HepG2 (cell line): ENCODE data around the gene PRKCZ. TPM values are rescaled to one million over a fixed set of nuclear protein-coding genes. Genes with fewer than 3 reads are reported as not detected.

Experiments used
- ATAC-seq: fragments of 200-7000 bp; cut with Tn5 transposase; 3 replicates; pipeline ENCODE4 v1.9.1; 2020; ENCODE audit warnings: mild to moderate bottlenecking, moderate library complexity
- BruUV-seq: library from RNA; stranded (reverse); fragments of 400-500 nt; replicated peaks from 2 replicates; lab custom pipeline; 2021; lab: Mats Ljungman, UMichigan
- CTCF ChIA-PET: fragments of 300-600 bp; formaldehyde crosslinking; extraction: SDS; loops from one replicate; lab custom pipeline; 2021; ENCODE audit warnings: low total read pairs, inconsistent platforms, low intra/inter-chr PET ratio; lab: Yijun Ruan, JAX
- POLR2A ChIA-PET: fragments of 350-600 bp; sonication (Branson Sonifier 250); formaldehyde crosslinking; loops from one replicate; lab custom pipeline; 2020; ENCODE audit warnings: antibody characterized with exemption, inconsistent platforms; lab: Yijun Ruan, JAX
- DNase-seq: peaks from one replicate; pipeline ENCODE4 v3.0.0-alpha.2; 2015; ENCODE audit warnings: low spot score
- FAIRE-seq: peaks from 3 replicates; lab custom pipeline; 2011; peaks lifted over from hg19 to GRCh38; lab: Jason Lieb, UNC
- H2AFZ ChIP-seq: one replicate; pipeline ENCODE4 v1.6.1; 2011; ENCODE audit warnings: low read length, inconsistent platforms
- H3K27ac ChIP-seq: fragments of 300-600 bp; 3 replicates; pipeline ENCODE4 v1.8.0; 2011; ENCODE audit warnings: mixed run types, mild to moderate bottlenecking, mixed read lengths, low read length, inconsistent platforms; ENCODE audit not compliant: insufficient read depth; ENCODE audit errors: extremely low read length
- H3K27me3 ChIP-seq, 2 experiments: fragments of 200-600 bp in 1 of 2; 2 replicates in 1 of 2; 3 replicates in 1 of 2; pipeline versions ENCODE4 v1.6.0 to v1.8.0; 2011; ENCODE audit warnings: low read length in 2 of 2, mild to moderate bottlenecking in 2 of 2, moderate library complexity in 2 of 2, inconsistent platforms in 1 of 2; ENCODE audit not compliant: insufficient read depth in 2 of 2, control insufficient read depth in 1 of 2
- H3K36me3 ChIP-seq, 2 experiments: fragments of 200-600 bp in 1 of 2; replicated peaks in 1 of 2; 2 replicates in 1 of 2; 3 replicates in 1 of 2; pipeline versions ENCODE4 v1.5.1 to v1.8.0; 2011; ENCODE audit warnings: low read length in 2 of 2, inconsistent platforms in 1 of 2; ENCODE audit not compliant: insufficient read depth in 2 of 2, control insufficient read depth in 1 of 2
- H3K4me1 ChIP-seq: 2 replicates; pipeline ENCODE4 v1.5.1; 2012; ENCODE audit warnings: low read length, inconsistent platforms; ENCODE audit not compliant: insufficient read depth
- H3K4me2 ChIP-seq: 2 replicates; pipeline ENCODE4 v1.6.0; 2011; ENCODE audit warnings: low read depth, low read length, inconsistent platforms
- H3K4me3 ChIP-seq, 3 experiments: fragments of 200-600 bp in 1 of 3; sonication (generic), shearing (Covaris generic) in 1 of 3; replicated peaks in 1 of 3; 2 replicates each; pipeline ENCODE4 v1.5.1; 2011 to 2016; ENCODE audit warnings: low read length in 3 of 3, inconsistent platforms in 2 of 3, low read depth in 2 of 3, mild to moderate bottlenecking in 2 of 3, control low read depth in 1 of 3, mixed read lengths in 1 of 3; ENCODE audit not compliant: insufficient read depth in 1 of 3
- H3K79me2 ChIP-seq: one replicate; pipeline ENCODE4 v1.6.1; 2011; ENCODE audit warnings: low read length, inconsistent platforms; ENCODE audit not compliant: insufficient read depth
- H3K9ac ChIP-seq: 2 replicates; pipeline ENCODE4 v1.6.0; 2011; ENCODE audit warnings: mild to moderate bottlenecking, low read depth, low read length, inconsistent platforms; ENCODE audit not compliant: insufficient read depth
- H3K9me3 ChIP-seq: 2 replicates; pipeline ENCODE4 v1.5.1; 2012; ENCODE audit warnings: mild to moderate bottlenecking, low read length
- H4K20me1 ChIP-seq: 2 replicates; pipeline ENCODE4 v1.6.0; 2011; ENCODE audit warnings: inconsistent platforms, mild to moderate bottlenecking, low read length, moderate library complexity; ENCODE audit not compliant: insufficient read depth
- ETS1 ChIP-seq: sonication (generic); formaldehyde crosslinking; IDR thresholded peaks from 2 replicates; pipeline ENCODE4 v1.4.0; 2020; ENCODE audit warnings: missing genetic modification reagents
- KDM3A ChIP-seq: IDR thresholded peaks from 2 replicates; pipeline ENCODE4 v1.6.1; 2018; ENCODE audit warnings: low read depth, missing compliant biosample characterization
- MED13 ChIP-seq: sonication (generic); formaldehyde crosslinking; IDR thresholded peaks from 2 replicates; pipeline ENCODE4 v1.5.0; 2020; ENCODE audit warnings: missing genetic modification reagents
- MLXIP ChIP-seq: sonication (generic); formaldehyde crosslinking; IDR thresholded peaks from 2 replicates; pipeline ENCODE4 v1.9.0; 2021; ENCODE audit warnings: missing genetic modification reagents, borderline replicate concordance
- NFATC3 ChIP-seq: sonication (generic); formaldehyde crosslinking; IDR thresholded peaks from 2 replicates; pipeline ENCODE4 v1.5.1; 2020; ENCODE audit warnings: mild to moderate bottlenecking, missing genetic modification reagents
- SIN3B ChIP-seq: fragments of 150-350 bp; IDR thresholded peaks from 2 replicates; pipeline ENCODE4 v1.6.1; 2014; ENCODE audit warnings: low read length
- SKI ChIP-seq: fragments of 450-650 bp; IDR thresholded peaks from one replicate; pipeline ENCODE4 v1.6.1; 2018; ENCODE audit warnings: mild to moderate bottlenecking; ENCODE audit not compliant: partially characterized antibody
- ZBTB26 ChIP-seq: IDR thresholded peaks from 2 replicates; pipeline ENCODE4 v1.6.1; 2016; ENCODE audit warnings: missing compliant biosample characterization, missing genetic modification reagents, borderline replicate concordance
- ZBTB7A ChIP-seq: sonication (generic); formaldehyde crosslinking; IDR thresholded peaks from 2 replicates; pipeline ENCODE4 v1.8.0; 2022; ENCODE audit warnings: mild to moderate bottlenecking, missing genetic modification reagents
- ZFP1 ChIP-seq: IDR thresholded peaks from 2 replicates; pipeline ENCODE4 v1.6.1; 2016
- ZNF639 ChIP-seq: conservative IDR thresholded peaks from 2 replicates; pipeline ENCODE4 v1.6.1; 2018; ENCODE audit warnings: missing genetic modification reagents
- WGBS: methylation state at CpG from one replicate; pipeline ENCODE4 v1.1.6; 2017; ENCODE audit warnings: low lambda C conversion rate; 5-methylcytosine and 5-hydroxymethylcytosine counted together
- in situ Hi-C: cut with HindIII; loops from 2 replicates; pipeline ENCODE4 v1.10.0; 2017; ENCODE audit warnings: low pct_unique_long_range_greater_than_20kb; ENCODE audit not compliant: extremely low pct_ligation_motif_present
- intact Hi-C: fragments of 100-400 bp; cut with micrococcal nuclease; formaldehyde crosslinking; loops from one replicate; pipeline ENCODE4 v1.10.0; 2022; ENCODE audit not compliant: unreplicated experiment
- polyA plus RNA-seq, 8 experiments: library from polyadenylated mRNA; depleted of rRNA in 3 of 8; stranded (reverse) in 7 of 8; unstranded in 1 of 8; fragments of >200 nt; fragmentation: Illumina TruSeq in 4 of 8; extraction: Trizol in 4 of 8; gene quantifications; 2 replicates each; pipeline versions ENCODE4 v1.2.1 to v1.2.3, GENCODE V29; 2011 to 2016; ENCODE audit warnings: low read depth in 4 of 8, missing spikeins in 1 of 8, mixed read lengths in 1 of 8; ENCODE audit not compliant: insufficient read depth in 1 of 8
- total RNA-seq, 5 experiments: library from RNA; depleted of rRNA; stranded (reverse); fragments of >200 nt; fragmentation: Illumina TruSeq; extraction: Trizol; gene quantifications; 2 replicates each; pipeline ENCODE4 v1.2.3, GENCODE V29; 2016; ENCODE audit warnings: low read depth in 1 of 5
- TF ChIP-seq, protein P1 (sequence below): sonication (generic); formaldehyde crosslinking; IDR thresholded peaks from 2 replicates; pipeline ENCODE4 v1.5.0; 2020; ENCODE audit warnings: mild to moderate bottlenecking, missing genetic modification reagents

Gene PRKCZ
- total and polyA plus RNA-seq, 2 of the 13 experiments (the other 11 are each of a cell fraction or from before 2014, with no cell fraction given) = 34.7 to 85.2 TPM

DNA sequence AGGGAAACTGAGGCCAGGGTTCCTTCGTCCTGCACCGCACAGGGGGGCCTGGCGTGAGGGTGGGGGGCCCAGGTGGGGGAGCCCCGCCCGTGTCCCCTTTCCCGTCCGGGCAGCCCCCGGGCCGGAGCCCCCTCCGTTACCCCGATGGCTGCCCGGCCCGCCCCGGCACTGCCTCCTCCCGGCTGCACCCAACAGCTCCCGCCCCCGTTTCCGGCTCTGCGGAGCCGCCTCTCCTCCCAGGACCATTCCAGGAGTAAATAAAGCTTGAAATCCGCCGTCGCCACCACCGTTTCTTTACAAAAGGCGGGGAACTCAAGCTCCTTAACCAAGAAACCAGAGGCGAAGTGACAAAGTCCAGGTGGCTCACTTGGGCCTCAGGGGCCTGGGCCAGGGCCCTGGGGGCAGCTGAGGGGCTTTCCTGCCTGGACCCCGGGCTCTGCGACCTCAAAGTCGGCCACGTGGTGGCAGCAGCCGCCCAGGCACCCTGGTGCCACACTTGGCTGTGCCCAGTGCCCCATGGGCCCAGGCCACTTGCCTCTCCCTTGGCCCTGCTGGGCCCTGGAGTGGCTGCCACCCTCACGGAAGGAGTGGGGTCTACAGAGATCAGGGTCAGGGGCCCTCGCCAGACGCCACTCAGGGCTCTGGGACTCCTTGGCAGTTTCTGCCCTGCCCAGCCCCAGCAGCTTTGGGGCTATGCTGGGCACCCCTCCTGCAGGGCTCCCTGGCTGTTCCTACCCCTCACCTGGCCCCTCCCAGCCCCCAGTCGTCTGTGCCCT is 144.9 kb downstream of the PRKCZ start:
- no peaks in the 10 kb centered on the region for H3K9me3 ChIP-seq
- H2AFZ ChIP-seq = no peak overlapping the region
- H3K27me3 ChIP-seq = no peaks in the 10 kb centered on the region
- ATAC-seq (peak; percentile 76), DNase-seq (peak; percentile 84), FAIRE-seq (peak; percentile 67)
- H3K79me2 ChIP-seq = peaks cover 28% of the 10 kb centered on the region
- POLR2A ChIA-PET = interaction anchor here (0.6 to 3.1 kb wide), 21 partner anchors 8 to 218 kb away, joined by 3 to 20 read pairs (median 6); partner anchors contain the start of genes MORN1, PEX10 and RER1
- CTCF ChIA-PET = interaction anchor here (1.1 to 2.2 kb wide), 2 partner anchors 187 to 196 kb away, joined by 3 to 30 read pairs; partner anchors contain the start of genes MORN1 and RER1
- H3K4me1 ChIP-seq = peaks cover 83% of the 10 kb centered on the region
- peak overlapping the region; percentile 85 for H3K4me2 ChIP-seq
- BruUV-seq = no TSS peak
- no peaks in the 10 kb centered on the region for H4K20me1 ChIP-seq
- peak overlapping the region; percentile 76 to 81 (median 80) for H3K4me3 ChIP-seq
- intact Hi-C loops (loop anchor here (1.0 to 5.0 kb wide), 2 partner anchors 37 to 187 kb away; no protein-coding TSS in a partner anchor), in situ Hi-C loops (loop anchor here (5.0 to 25.0 kb wide), 4 partner anchors 37 to 317 kb away; no protein-coding TSS in a partner anchor)
- H3K27ac ChIP-seq = peak overlapping the region; percentile 77
- H3K36me3 ChIP-seq = no peaks in the 10 kb centered on the region
- H3K9ac ChIP-seq = peak overlapping the region; percentile 52
- WGBS = 0% methylated on average over 2 of the region's 35 CpGs
- TF ChIP-seq ETS1 (0 out of 2 replicates have a peak, but pooled peaks have one; percentile 55), MLXIP (CRISPR knock-in tag) (no peak), KDM3A (CRISPR knock-in tag) (peak; percentile 98; the same call in 1 of the 2 replicates), MED13 (CRISPR knock-in tag) (no peak), SKI (no peak), NFATC3 (CRISPR knock-in tag) (no peak), ZBTB7A (CRISPR knock-in tag) (peak; percentile 96), ZNF639 (no peak), ZFP1 (CRISPR knock-in tag) (0 out of 2 replicates have a peak, but pooled peaks have one; percentile 21), ZBTB26 (CRISPR knock-in tag) (0 out of 2 replicates have a peak, but pooled peaks have one; percentile 47), SIN3B (peak; percentile 74)
- TF ChIP-seq, protein P1, sequence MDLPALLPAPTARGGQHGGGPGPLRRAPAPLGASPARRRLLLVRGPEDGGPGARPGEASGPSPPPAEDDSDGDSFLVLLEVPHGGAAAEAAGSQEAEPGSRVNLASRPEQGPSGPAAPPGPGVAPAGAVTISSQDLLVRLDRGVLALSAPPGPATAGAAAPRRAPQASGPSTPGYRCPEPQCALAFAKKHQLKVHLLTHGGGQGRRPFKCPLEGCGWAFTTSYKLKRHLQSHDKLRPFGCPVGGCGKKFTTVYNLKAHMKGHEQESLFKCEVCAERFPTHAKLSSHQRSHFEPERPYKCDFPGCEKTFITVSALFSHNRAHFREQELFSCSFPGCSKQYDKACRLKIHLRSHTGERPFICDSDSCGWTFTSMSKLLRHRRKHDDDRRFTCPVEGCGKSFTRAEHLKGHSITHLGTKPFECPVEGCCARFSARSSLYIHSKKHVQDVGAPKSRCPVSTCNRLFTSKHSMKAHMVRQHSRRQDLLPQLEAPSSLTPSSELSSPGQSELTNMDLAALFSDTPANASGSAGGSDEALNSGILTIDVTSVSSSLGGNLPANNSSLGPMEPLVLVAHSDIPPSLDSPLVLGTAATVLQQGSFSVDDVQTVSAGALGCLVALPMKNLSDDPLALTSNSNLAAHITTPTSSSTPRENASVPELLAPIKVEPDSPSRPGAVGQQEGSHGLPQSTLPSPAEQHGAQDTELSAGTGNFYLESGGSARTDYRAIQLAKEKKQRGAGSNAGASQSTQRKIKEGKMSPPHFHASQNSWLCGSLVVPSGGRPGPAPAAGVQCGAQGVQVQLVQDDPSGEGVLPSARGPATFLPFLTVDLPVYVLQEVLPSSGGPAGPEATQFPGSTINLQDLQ (CRISPR knock-in tag) = no peak; the same call in 1 of the 2 replicates
